ENCODE data around the gene PRKAR1B. TPM values are rescaled to one million over a fixed set of nuclear protein-coding genes. Genes with fewer than 3 reads are reported as not detected.

Gene PRKAR1B
- total RNA-seq, 1 experiment from 2014 or later: 43.3 TPM

GRCh38 chr7:561631-562373, 165.3 kb downstream of the PRKAR1B start:
- no peak overlapping the region for H3K4ac ChIP-seq (ENCODE audit: low read depth, low read length)
- H4K8ac ChIP-seq (replicated peaks; ENCODE audit: insufficient read length, low read depth, low read length): no peak overlapping the region
- no peak for TF ChIP-seq CTCF (conservative IDR thresholded peaks at IDR 0.05)
- H3K27me3 Mint-ChIP-seq (ENCODE audit: low read depth): no peaks in the 10 kb centered on the region
- no peaks in the 10 kb centered on the region for H3K9me3 ChIP-seq (ENCODE audit: control insufficient read depth, low read depth, low read length)
- H3K27ac Mint-ChIP-seq: peak overlapping the region in 1 of 3 experiments; percentile 79; a peak in 2 of 7 replicates
- H3K4me2 ChIP-seq (ENCODE audit: insufficient read depth, insufficient read length, low read length): no peak overlapping the region
- H3K14ac ChIP-seq (ENCODE audit: insufficient read depth, low read length): no peak overlapping the region; the same call in 1 of the 2 replicates
- no peak overlapping the region for H2BK120ac ChIP-seq (ENCODE audit: low read depth, low read length, poor library complexity, severe bottlenecking)
- H4K91ac ChIP-seq (ENCODE audit: insufficient read length, low read depth, low read length): no peak overlapping the region
- no CpG with 5 or more reads among the region's 44 CpGs for WGBS (ENCODE audit: extremely low coverage, insufficient read length, low lambda C conversion rate)
- H2BK12ac ChIP-seq (ENCODE audit: insufficient read length, low read depth, low read length): no peak overlapping the region
- H2AFZ ChIP-seq (ENCODE audit: low read length): no peak overlapping the region
- no peak overlapping the region for H4K5ac ChIP-seq (ENCODE audit: insufficient read length, low read depth, low read length)
- H3K9ac ChIP-seq (ENCODE audit: extremely low read depth, insufficient read length, low read length): no peak overlapping the region
- no peak overlapping the region for H2AK5ac ChIP-seq (ENCODE audit: insufficient read length, low read length)
- no peak overlapping the region for H3K27ac ChIP-seq (ENCODE audit: insufficient read length, low read depth, low read length)
- no peak overlapping the region for H3K56ac ChIP-seq (ENCODE audit: insufficient read length, low read depth, low read length)
- no peaks in the 10 kb centered on the region for H4K20me1 ChIP-seq (ENCODE audit: control insufficient read depth, insufficient read depth, insufficient read length)
- H2BK20ac ChIP-seq (ENCODE audit: low read depth, low read length, poor library complexity, severe bottlenecking): no peak overlapping the region
- H3K18ac ChIP-seq (ENCODE audit: insufficient read length, low read depth, low read length): no peak overlapping the region
- H3K27me3 ChIP-seq (ENCODE audit: insufficient read depth, low read length): no peaks in the 10 kb centered on the region
- H3K9me3 Mint-ChIP-seq: 0 out of 5 replicates have a peak, but pooled peaks cover 0 to 2% of the 10 kb centered on the region in 2 experiments
- DNase-seq: no peak
- H3K79me1 ChIP-seq (ENCODE audit: insufficient read depth, low read depth, low read length, poor library complexity, severe bottlenecking): no peaks in the 10 kb centered on the region
- H2BK15ac ChIP-seq (ENCODE audit: low read depth, low read length): no peak overlapping the region
- H3K79me2 ChIP-seq (ENCODE audit: insufficient read depth, low read length): no peaks in the 10 kb centered on the region; the same call in 1 of the 2 replicates
- no peaks in the 10 kb centered on the region for H3K4me1 ChIP-seq (ENCODE audit: insufficient read depth, low read length)
- no peak overlapping the region for H3K23ac ChIP-seq (ENCODE audit: insufficient read length, low read depth, low read length)
- H3K4me3 Mint-ChIP-seq: no peak overlapping the region
- peaks cover 0 to 4% (median 4%) of the 10 kb centered on the region in 3 experiments; a peak in 2 of 7 replicates for H3K36me3 Mint-ChIP-seq (ENCODE audit: insufficient read depth in 1 of 3, low read depth in 3 of 3)
- no peak overlapping the region for H3T11ph ChIP-seq (ENCODE audit: low read length)
- H3K23me2 ChIP-seq (ENCODE audit: insufficient read length, low read depth, low read length, poor library complexity, severe bottlenecking): no peaks in the 10 kb centered on the region
- H3K4me1 Mint-ChIP-seq: peaks cover 0 to 4% of the 10 kb centered on the region in 2 experiments; a peak in 1 of 4 replicates
- no peak overlapping the region for H2BK5ac ChIP-seq (ENCODE audit: insufficient read length, low read length)
